IPS DF 4.7 (cell line): ENCODE measurements around the gene CREB3L4.
A peak's percentile ranks its signal among the peaks of the same experiment; 100 is the strongest.
"Not testable (repeated sequence)": the region's sequence is repeated elsewhere in the genome, so short reads cannot be mapped to it uniquely, and the experiment has no call there.

Experiments used
- DNase-seq: peaks from one replicate; pipeline ENCODE4 v3.0.0-alpha.2; 2013; ENCODE audit warnings: low spot score; ENCODE audit errors: extremely low read depth

Gene CREB3L4

DNA sequence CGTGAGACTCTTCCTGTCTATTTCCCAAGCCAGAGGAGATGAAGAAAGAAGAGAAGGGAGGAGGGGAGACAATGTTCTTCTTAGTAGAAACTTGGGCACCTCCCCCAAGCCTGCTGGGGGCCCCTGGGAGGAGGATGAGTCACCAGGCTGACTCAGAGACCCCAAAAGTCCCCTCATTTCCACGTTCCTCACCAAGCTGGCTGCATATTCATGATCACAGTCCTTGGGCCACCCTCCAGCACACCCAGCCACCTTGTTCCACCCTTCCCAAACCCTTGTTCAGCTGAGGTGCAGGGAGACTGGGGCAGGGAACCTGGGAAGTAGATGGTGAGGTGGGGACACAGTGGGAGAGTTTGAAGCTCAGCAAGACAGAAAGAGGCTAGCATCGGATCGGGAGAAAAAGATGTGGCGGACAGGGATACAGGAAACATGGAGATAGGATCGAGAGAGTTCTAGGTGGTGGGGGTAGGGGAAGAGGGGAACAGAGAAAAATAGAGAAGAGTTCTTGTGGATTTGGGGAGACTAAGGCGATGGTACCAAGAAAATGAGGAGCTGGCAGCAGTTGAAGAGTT is 17.7 kb downstream of the CREB3L4 start:
- DNase-seq, result no peak

DNA sequence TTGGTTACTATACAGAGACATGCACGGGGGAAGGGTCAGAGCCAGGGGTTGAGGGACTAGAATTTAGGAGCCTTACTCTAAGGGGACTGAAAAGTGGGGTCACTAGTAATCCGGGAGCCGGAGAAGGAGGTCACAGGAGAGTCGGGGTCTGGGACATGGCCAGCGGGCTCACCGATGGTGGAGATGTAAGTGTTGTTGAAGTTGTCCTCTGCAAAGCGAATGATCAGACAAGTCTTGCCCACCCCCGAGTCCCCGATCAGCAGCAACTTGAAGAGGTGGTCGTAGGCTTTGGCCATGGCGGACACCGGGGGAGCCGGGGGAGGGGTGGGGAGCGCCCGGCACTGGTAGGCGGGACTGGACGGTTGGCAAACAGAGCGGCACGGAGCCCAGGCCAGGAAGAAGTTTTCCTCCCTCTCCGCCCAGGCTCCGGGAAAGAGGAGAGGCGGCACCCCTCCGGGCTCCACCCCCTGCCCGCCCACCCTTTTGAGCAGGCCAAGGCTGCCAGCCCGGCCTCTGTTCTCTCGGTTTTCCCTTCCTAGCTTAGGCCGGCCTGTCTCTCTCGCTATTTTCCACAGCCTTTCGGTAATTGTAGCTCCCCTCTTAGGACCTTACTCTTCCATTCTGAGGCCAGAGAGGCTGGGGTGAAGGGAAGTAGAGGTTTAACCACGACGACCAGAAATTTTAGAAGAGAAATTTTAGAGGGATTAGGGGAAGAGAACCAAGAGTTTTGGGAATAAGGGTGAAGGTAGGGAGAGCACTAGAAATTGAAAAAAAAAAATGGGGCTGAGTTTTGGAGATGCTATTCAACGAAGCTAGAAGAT is 18.4 kb downstream of the CREB3L4 start, which contains the start of gene RAB13:
RAB13 (minus strand) TSS at position 399 of the 821 bp plus-strand sequence; CDS start at position 296, 103 bp downstream.
- DNase-seq, result no peak

DNA sequence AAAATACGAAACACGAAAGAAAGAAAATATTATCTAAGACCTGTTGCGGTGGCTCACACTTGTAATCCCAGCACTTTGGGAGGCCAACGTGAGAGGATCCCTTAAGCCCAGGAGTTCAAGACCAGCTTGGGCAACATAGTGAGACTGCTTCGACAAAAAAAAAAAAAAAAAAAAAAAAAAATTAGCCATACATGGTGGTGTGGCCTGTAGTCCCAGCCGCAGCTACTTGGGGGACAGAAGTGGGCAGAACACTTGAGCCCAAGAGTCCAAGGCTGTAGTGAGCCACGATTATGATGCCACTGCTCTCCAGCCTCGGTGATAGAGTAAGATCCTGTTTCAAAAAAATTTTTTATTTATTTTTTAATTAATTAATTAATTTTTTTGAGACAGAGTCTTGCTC is 19.9 kb downstream of the CREB3L4 start:
- no peak for DNase-seq

DNA sequence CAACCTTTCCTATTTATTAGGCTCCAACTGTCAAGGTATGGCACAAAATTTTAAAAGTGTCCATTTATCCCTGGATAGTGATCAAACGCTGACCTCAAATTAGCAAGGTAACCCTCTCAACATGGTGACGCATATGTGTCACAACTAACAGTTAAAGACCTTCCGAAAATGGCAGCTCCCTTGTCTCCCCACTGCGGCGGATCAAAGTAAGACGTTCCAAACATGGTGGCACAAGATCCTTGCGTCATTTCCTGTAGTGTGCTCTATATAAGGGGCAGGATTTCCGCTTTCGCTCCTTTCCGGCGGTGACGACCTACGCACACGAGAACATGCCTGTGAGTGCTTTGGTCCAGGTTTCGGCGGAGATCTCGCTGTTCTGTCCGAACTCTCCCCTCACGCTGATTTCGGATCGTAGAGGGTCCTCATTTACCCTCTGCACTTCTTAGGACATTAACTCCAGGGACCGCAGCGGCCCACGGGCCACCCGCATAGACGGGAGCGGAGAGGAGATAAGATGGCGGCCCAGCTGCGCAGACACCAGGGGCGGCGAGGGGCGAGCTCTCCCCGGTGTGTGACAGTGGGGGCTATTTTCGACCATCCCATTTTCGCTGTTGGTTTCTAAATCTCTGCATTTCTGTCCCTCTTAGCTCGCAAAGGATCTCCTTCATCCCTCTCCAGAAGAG is 22.9 kb downstream of the CREB3L4 start, which contains the start of gene RPS27:
RPS27 (plus strand) TSS at position 295 of the 683 bp plus-strand sequence; CDS start at position 330, 35 bp downstream.
- DNase-seq, result peak; percentile 97

DNA sequence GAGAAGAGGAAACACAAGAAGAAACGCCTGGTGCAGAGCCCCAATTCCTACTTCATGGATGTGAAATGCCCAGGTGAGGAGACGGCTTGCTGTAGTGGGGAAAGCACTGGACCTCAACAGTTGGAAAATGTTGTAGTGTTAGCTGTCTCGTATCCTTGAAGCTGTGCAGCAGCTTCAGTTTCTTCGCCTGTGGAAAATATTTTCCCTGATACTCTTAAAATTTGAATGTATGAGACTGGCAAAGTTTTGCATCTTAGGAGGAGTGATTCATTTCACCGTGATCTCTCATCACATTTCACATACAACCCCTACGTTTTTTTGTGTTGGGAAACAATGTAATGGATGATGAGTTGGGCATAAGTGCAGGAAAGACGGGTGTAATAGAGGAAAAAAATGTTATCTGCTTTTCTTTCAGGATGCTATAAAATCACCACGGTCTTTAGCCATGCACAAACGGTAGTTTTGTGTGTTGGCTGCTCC is 23.5 kb downstream of the CREB3L4 start:
- no peak for DNase-seq

DNA sequence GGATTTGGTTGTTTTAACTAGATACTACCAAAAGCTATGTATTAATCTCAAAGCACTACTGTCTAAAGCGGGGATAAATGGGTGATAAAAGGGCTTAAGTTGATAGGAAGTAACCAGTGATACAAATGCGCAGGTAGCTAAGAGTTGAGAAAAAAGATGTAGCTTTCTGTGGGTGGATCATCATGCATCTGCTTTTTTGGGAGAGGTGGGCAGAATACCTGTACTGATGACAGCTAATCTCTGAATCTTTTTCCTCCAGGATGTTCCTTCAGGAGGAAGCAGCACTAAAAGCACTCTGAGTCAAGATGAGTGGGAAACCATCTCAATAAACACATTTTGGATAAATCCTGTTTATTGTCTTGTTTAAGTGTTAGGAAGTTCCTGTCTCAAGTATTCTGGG is 24.1 kb downstream of the CREB3L4 start:
- no peak for DNase-seq

DNA sequence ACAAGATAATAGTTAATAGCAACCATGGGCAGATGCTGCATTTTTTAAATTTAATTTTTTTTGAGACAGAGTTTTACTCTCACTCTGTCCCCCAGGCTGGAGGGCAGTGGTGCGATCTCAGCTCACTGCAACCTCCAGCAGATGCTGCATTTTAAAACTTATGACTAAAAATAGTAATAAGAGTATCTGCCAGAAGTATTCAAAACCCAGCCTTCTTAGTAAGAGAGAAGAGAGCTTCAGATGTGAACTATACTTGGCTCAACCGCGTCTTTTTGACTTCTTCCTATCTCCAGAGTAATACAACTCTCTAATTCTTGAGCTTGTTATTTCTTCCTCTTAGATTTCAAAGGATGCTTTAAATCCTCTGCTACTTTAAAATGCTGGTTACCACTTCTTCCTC is 27.5 kb downstream of the CREB3L4 start:
- no peak for DNase-seq

DNA sequence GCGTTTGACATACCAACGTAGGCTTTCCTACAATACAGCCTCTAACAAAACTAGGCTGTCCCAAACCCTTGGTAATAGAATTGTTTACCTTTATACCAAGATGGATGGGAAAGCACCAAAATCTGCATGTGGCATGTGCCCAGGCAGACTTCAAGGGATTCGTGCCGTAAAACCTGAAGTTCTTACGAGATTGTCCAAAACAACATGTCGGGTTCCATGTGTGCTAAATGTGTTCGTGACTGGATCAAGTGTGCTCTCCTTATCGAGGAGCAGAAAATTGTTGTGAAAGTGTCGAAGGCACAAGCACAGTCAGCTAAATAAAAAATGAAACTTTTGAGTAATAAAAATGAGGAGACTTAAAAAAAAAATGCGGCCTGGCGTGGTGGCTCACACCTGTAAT is 27.9 kb downstream of the CREB3L4 start:
- no peak for DNase-seq

DNA sequence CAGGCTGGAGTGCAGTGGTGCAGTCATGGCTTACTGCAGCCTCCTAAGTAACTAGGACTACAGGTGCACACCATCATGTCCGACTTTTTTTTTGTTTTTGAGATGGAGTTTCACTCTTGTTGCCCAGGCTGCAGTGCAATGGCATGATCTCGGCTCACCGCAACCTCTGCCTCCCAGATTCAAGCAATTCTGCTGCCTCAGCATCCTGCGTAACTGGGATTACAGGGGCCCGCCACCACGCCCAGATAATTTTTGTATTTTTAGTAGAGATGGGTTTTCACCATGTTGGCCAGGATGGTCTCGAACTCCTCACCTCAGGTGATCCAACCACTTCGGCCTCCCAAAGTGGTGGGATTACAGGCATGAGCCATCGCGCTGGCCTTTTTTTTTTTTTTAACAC is 29.2 kb downstream of the CREB3L4 start:
- not testable (repeated sequence) for DNase-seq

DNA sequence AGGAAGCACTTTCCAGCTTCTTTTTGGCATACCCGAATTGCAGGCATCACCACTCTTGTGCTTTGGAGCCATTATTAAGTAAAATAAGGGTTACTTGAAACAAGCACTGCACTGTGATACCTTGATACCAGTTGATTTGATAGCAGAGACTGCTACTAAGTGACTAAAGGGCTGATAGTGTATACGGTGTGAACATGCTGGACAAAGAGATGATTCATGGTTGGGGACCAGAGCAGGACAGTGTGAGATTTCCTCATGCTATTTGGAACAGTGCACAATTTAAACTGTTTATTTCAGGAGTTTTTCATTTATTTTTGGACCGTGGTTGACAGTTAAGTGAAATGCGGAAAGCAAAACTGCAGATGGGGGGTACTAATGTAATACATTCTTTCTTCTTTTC is 32.7 kb downstream of the CREB3L4 start:
- DNase-seq, result no peak

DNA sequence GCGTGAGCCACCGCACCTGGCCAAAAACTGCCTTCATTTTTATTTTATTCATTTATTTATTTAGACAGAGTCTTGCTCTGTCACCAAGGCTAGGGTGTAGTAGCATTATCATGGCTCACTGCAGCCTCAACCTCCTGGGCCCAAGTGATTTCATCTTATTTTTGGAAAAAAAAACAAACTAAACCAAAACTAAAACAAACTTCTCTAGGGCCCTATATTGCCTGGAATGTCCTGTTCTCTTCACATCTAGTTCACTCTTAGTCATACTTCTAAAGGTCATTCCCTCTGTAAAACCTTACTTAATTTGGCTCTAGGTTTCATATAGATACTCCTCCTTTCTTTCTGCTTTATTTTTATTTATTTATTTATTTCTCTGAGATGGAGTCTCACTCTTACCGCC is 38.4 kb downstream of the CREB3L4 start:
- DNase-seq, result no peak

DNA sequence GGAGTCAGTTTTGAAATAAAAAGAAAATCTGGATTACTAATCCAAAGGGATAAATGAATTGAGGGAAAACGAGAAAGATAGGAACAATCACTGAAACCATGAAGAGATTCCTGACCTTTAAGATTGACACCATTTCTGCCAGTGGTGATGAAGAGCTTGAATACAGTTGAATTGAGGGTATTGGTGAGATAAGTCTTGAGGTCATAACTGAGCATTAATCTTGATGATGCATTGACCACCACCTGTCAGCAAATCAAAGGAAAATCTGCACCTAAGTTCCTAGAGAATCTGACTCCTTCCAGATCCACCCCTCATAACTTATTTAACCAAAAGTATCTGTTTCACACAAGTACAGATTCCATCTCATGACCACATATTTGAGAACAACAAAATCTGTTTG is 44.4 kb downstream of the CREB3L4 start:
- no peak for DNase-seq

DNA sequence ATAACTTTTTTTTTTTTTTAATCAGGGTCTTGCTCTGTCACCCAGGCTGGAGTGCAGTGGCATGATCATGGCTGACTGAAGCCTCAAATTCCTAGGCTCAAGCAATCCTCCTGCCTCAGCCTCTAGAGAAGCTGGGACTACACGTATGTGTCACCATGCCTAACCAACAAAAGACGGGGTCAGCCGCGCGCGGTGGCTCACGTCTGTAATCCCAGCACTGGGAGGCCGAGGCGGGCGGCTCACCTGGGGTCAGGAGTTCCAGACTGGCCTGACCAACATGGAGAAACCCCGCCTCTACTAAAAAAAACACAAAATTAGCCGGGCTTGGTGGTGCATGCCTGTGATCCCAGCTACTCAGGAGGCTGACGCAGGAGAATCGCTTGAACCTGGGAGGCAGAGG is 44.8 kb downstream of the CREB3L4 start:
- not testable (repeated sequence) for DNase-seq

DNA sequence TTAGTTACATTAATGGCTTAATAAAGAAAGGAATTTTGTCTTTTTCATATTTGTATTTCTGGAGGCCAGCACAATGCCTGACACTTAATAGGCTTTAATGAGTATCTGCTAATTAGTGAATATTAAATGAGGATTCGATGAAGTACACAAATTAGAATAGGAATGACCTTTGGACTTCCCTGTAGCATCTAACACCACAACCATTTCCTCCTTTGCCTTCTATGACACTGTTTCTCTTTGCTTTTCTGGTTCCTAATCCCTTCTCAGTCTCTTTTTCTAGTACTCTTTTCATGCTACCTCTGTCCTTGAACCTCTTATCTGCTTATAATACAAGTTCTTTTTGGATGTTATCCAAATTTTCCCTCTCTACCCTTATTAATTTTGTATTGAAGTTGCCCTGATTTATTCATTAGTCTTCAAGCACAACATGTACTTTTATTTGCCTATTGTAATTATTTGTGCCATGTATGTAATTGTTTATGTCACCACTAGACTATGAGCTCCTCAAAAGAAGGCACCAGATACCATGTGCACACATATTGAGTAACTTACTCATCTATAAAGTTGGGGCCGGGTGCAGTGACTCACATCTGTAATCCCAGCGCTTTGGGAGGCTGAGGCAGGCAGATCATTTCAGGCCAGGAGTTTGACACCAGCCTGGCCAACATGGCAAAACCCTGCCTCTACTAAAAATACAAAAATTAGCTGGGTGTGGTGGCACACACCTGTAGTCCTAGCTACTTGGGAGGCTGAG is 46.6 kb downstream of the CREB3L4 start:
- DNase-seq, result no peak

DNA sequence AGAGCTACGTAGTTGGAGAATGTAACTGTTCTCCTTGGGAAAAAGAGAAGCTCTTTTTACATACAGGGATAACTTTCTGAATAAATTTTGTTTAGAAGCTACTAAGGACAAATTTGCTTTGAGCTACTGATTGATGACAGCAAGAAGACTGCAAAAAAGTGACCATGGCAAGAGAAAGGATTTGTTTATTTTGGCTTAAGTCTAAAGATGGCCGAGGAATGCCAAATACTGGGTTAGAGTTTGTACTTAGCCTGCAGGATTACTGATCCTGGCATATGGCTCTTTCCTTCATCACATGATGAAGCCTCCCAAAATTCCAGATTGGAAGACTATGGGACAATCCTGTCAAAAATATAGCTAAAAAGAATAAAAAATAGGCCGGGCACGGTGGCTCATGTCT is 51.6 kb downstream of the CREB3L4 start:
- no peak for DNase-seq

DNA sequence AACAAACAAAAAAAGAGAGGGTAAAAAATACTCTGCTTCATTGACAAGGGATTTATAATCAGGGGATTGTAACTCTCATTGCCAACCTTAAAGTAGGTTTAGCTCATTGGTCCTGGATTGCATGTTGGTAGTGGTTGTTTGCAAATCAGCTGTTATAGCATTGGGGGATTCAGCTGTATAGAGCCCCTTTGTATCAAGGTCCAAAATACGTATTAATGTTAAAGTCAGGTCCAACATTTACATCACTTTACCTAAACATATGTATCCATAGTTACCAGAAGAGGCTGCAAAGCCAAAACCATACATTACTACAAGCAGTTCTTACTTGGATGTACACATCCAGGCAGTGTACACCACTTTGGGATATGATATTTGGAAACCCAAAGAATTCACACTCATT is 52.2 kb downstream of the CREB3L4 start:
- DNase-seq, result no peak
